Measurements from ENCODE around the gene SNAPC5.
"Not testable (repeated sequence)": the region's sequence is repeated elsewhere in the genome, so short reads cannot be mapped to it uniquely, and the experiment has no call there.

The SNAPC5 gene, protein sequence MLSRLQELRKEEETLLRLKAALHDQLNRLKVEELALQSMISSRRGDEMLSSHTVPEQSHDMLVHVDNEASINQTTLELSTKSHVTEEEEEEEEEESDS

DNA sequence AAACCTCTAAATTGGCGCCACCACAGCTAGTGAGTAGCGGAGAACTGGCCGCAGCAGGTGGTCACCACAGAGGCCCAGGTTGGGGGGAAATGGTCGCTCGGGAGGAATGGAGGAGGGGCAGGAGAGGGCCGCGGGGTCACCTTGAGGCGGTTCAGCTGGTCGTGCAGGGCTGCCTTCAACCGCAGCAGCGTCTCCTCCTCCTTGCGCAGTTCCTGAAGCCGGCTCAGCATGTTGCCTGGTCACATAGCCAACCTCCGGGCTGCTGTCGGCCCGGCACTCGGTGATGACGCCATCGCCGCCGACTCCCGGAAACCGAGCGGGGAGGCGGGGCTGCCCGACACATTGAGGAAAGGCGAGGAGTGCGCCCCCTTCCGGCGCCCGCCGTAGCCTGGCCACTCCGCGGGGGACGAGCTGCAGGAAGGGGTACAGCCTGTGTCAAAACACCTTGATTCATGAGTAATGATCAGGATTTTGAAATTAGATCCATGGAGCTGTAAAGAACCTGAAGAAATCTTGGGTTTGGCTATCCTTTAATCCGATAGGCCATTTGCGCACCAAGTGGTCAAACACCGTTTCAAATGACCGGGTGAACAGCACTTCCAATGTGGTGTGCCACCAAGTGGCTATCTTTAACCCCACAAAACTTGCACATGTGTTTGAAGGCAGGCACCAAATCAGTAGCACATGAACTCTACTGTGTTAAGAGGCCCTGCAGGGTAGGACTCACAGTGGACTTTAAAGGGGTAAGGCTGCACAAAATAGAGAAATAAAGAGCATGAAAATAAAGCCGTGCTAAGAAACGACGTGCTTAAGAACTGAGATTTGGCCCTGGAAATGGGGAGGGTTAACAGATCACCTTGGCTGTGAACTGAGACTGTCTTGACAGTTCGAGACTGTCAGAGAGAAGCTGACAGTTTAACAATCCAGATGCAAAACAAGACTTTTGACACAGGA is at the start of gene SNAPC5:
TSS of gene SNAPC5 (minus strand) at position 261 of the 954 bp plus-strand sequence. CDS start at position 230, 31 bp downstream.
- peak; percentile 96 for DNase-seq

DNA sequence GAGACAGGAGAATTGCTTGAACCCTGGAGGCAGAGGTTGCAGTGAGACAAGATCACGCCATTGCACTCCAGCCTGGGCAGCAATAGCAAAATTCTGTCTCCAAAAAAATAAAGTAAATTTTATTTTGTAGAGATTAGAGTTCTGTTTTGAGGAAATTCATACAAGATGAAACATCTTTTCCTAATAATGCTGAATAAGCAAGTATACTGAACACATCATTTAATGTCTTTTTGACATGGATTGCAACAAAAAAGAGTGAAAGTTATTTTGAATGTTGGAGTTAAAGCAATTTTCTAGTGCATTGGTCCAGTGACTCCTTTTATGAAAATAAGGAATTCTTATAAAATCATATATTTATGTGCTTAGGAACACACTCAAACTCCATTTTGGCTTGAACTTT is 47.7 kb upstream of the SNAPC5 start:
- no peak for DNase-seq

DNA sequence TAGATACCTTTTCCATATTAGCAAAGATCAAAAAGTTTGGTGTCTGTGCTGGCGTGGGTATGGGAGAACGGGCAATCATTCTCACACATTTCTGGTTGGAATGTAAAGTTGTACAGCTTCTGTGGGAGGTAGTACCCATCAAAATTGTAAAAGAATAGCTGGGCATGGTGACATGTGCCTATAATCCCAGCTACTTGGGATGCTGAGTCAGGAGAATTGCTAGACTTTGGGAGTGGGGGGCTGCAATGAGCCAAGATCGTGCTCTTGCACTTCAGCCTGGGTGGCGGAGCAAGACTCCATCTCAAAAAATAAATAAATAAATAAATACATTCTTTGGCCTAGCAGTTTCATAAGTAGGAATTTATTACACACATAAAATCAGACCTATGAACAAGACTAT is 45.3 kb upstream of the SNAPC5 start:
- no peak for DNase-seq

DNA sequence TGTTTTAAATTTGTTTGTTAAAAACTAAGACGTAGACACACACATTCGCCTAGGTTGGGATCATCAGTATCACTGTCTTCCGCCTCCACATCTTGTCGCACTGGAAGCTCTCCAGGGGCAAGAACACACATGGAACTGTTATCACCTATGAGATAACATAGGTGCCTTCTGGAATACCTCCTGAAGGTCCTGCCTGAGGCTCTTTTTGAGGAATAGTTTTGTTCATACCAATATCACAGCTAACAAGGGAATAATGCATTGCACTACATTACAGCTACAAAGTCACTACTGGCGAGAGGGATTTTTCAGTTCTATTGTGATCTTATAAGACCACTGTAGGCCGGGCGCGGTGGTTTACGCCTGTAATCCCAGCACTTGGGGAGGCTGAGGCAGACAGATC is 37.5 kb upstream of the SNAPC5 start:
- DNase-seq = no peak

DNA sequence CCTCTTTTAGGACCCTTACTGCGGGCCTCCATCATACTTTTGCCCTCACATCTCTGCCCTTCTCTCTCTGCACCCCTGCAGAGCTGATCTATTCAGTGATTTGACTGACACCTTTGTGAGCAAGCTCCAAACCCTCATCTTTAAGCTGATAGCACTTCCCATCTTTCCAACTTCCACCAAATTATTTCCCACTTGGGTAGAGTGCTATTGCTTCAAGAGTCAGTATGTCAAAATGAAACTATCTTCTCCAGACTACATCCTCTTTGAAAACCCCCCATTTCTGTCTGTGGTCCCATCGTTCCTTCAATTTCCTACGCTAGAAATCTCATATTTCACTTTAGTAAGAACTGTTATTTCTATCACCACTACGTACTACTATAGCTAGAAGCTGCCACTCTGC is 27.3 kb upstream of the SNAPC5 start:
- DNase-seq = no peak

DNA sequence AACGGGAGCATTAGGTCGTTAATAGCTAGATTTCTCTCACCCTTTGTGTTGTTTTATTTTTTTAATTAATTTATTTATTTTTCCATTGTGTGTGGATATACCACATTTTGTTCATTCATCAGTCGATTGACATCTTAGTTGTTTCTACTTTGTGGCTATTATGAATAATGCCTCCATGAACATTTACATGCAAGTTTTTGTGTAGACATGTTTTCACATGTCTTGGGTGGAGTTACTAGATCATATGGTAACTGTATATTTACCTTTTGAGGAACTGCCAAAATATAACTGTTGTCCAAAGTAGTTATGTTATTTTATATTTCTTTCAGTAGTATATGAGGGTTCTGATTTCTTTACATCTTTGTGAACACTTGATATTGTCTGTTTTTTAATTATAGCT is 26.4 kb upstream of the SNAPC5 start:
- DNase-seq = no peak

DNA sequence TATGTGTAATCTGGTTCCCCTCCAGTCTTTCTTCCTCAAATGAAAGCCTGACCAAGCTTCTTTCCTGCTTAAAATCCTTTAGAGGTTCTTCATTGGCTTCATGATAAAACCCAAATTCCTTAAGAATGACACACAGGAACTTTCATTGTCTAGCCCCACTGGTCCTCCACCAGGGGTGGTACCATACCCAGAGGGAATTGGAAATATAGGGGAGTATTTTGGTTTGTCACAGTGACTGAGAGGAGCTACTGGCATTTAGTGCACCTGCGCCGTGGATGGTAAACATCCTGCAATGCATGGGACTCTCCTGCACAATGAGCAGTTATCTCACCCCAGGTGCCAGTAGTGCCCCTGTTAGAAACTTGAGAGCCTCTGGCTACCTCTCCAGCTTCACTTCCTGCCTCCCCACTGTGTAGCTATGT is 18.4 kb upstream of the SNAPC5 start:
- no peak for DNase-seq

DNA sequence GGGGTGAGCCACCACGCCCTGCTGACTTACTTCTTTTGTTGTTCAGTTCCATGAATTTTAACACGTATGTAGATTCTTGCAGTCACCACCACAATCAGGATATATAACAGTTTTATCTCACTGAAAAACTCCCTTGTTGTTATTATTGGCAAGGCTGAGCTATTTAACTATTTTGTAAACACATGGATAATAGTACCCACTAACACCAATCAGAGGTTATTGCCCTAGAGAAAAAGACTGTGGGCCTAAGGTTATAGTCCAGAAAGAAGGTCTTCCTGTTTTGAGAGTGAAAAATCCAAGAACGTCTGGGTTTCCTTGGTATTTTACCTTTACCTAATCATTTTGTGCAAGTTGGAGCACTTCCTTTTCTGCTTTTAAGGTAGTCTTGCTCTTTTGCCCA is 17.0 kb upstream of the SNAPC5 start:
- no peak for DNase-seq

DNA sequence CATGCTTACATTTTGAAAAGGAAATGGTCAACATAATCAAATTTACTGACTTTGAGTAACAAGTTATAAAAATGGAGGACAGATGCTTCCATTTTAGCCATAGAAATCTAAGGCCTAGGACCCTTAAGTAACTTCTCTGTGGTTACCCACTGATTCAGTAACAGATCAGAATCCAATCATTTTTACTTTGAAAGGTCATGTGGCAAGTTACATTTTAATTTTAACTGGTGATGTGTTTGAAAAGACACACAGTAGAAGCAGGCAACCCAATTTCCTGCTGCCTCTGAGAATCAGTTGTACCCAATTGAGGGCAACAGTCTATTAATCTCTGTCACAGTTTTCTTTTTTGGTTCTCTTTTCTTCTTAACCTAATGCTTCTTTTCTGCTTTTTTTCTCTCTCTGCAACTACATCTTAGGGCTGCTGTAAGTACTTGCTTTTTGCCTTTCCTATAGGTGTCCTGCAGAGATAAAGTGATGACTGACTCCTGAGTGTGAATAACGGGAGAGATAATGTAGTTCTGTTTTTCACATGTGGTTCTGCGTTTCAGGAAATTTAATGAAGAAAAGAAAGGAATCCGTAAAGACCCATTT is 10.8 kb upstream of the SNAPC5 start:
- DNase-seq = no peak

DNA sequence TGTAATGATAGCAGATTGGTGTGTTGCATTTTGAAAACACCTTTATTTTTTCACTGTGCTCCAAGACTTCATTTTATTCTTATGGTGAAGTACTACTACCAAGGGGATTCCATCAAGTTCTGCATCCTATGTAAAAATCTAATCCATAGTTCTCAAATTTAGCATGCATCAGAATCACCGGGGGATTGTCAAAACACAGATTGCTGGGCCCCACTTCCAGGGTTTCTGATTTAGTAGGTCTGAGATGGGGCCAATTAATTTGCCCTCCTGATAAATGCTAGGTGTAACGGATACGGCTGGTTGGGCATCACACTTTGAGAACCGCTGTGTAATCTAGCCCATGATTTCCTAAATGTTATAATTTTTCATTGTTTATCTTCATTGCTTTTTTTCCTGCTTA is 8.3 kb upstream of the SNAPC5 start:
- no peak for DNase-seq

DNA sequence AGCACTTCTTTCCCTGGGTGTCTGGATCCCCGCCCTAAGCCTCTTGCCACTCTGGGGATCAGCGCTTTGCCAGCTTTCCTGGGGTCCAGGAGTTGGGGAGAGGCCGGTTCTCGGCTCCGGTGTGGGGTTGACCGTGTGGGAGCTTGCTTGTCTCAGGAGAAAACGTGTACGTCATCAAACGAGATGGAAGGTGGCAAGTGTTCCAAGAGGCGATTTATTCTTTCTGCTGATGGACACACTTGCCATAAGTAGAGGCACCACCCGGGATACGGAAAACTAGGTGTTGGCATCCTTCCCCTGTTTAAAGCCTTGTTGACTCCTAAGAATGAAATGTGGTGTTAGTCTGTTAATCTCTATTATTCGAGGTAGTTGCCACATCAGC is 7.9 kb upstream of the SNAPC5 start:
- DNase-seq = no peak

DNA sequence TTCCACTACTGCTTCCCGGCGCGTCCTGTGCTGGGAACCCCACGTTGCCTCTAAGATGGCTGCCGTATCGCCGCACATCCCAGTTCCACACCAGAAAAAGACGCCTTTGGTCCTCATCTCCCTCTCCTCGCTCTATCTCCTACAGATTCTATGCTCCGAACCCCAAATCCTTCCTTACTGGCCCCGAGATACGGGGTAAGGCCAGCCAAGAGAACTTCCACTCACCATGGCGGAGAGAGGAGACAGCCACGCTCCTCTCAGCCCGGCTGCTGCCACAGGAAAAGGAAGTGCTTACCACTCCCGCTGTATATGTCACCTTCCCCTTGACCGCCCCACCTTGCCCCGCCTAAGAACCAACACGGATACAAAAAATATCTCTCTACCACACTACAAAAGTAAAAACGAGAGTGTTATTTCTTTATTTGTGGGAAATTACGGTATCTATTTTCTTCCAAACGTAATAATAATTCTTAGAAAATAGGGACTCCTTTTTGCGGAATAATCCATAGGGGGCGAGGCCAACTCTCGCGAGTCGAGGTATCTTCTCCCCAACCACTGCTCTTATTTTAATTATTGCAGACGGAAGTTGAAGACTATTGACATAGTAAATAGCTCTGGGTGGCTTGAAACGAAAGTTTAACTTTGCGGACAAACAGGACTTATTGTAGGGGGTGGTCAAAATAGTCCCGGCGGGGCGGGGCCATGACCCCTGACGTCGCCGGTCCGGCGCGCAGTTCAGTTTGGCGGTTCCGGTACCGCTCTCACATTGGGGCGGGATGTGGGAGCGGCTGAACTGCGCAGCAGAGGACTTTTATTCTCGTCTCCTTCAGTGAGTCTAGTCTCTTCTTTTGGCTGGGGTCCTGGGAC is 7.2 kb upstream of the SNAPC5 start, which contains the start of the genes RPL4 and ZWILCH:
TSS of gene RPL4 (minus strand) at position 293 of the 867 bp plus-strand sequence. CDS start at position 228, 65 bp downstream.
TSS of gene ZWILCH (plus strand) at position 764 of the 867 bp plus-strand sequence. CDS start at position 777, 13 bp downstream.
- peak; percentile 94 for DNase-seq

DNA sequence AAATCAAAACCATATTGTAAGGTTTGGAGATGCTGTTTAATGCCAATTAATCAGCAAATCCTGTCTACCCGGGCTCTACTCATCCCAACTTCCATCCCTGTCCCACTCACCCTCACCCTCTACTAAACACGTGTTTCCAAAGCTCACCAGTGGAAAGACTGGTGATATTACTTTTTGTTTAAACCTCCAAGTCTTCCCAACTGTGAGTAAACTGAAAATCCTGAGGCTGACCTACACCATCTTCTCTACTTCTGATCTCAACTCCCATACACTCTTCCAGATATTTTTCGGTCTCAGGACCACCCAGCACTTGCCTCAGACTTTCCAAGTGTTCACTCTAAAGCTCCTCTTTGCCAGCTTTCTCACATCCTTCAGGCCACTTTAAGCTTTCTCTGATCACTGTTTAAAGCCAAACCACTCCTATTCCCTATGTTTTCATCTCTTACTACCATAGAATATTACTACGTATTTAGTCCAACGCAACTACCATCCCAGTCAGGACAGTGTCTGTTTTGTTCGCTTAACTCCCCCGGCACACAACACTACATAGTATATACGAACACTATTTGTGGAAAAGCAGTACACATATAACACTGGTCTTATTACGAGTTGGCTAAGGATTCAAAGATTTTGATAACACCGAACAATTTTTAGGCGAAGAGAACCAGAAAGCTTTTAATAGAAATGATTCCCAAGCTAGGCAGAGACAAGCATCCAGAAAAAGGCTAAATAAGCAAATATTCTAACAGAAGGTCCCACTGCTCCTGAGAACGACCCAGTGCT is 6.4 kb upstream of the SNAPC5 start:
- DNase-seq = no peak

DNA sequence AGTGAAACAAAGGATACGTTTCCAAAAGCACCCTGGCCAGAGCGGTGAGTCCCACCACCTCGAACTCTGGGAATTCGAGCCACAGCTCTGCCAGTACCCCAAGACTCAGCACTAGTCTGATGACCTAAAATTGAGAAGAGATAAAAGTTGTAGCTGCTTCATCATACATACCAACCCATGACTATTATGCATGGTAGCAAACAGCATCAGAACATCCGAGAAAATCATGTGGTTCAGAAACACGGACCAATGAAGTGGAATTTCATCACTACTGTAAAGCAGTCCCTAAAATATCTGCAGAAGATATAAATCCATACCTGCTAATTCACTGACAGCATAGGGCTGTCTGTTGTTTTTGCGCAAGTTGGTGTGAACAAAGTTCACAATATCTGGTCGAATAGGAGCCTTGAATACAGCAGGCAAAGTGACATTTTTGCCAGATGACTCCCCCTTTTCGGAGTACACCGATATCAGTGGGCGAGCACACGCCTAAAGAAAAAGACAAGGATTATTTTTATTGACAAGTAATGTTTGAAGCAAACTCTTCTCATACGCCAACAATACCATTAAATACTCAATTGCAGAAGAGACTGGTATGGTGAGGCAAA is 5.6 kb upstream of the SNAPC5 start:
- not testable (repeated sequence) for DNase-seq

DNA sequence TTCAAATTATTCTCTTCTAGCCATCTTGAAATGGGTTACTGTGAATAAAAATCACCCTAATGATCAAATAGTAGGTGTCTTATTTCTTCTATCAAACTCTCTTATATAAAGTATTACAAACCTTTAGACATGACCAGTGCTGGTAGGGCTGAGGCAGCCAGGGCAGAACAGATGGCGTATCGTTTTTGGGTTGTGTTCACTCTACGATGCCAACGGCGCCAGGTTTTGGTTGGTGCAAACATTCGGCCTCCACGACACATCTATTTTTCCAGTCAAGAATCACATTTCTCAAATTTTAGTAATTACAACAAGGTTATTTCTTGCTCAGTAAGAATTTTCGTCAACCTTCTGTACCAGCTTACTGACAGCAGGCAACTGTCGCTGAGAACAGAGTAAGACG is 4.9 kb upstream of the SNAPC5 start:
- DNase-seq = no peak

DNA sequence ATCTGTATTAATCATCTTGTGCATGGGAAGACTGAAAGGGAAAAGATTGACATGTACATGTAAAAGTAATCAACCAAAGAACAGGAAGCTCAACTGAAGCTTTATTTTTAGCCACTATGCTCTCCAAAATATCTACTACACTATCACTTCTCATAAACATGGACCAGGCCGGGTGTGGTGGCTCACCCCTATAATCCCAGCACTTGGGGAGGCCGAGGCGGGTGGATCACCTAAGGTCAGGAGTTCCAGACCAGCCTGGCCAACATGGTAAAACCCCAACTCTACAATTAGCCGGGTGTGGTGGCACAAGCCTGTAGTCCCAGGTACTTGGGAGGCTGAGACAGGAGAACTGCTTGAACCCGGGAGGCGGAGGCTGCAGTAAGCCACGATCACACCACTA is 2.8 kb upstream of the SNAPC5 start:
- DNase-seq = not testable (repeated sequence)

DNA sequence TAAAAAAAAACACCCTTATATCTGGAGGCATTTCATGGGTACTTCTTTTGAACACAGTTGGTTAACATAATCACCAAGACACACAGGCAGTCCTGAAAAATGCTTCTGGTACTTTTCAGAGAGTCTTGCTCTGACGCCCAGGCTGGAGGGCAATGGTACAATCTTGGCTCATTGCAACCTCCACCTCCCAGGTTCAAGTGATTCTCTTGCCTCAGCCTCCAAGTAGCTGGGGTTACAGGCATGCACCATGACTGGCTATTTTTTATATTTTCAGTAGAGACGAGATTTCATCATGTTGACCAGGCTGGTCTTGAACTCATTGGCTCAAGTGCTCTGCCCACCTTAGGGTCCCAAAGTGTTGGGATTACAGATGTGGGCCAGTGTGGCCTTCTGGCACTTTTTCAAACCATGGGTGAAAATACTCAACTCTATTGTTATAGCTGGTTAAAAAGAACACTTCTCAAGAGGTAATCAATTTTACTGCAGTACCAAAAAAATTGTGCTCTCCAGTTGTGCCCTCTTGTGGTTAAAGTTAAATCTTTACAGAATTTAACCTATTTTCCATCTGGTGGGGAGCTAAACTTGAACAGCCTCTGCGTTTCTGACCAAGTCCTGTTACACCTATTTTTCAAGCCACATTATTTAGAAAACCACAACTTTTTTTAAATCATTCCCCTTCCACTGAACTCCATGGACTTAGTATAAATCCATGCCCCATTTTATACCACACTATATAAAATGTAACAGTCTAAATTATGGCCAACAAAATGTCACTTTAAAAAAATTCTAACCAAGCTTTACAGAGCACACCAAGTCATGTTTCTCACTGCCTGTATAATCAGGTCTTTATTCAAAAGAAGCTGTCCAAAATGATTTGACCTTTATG is 1.2 kb upstream of the SNAPC5 start:
- DNase-seq = peak; percentile 68

DNA sequence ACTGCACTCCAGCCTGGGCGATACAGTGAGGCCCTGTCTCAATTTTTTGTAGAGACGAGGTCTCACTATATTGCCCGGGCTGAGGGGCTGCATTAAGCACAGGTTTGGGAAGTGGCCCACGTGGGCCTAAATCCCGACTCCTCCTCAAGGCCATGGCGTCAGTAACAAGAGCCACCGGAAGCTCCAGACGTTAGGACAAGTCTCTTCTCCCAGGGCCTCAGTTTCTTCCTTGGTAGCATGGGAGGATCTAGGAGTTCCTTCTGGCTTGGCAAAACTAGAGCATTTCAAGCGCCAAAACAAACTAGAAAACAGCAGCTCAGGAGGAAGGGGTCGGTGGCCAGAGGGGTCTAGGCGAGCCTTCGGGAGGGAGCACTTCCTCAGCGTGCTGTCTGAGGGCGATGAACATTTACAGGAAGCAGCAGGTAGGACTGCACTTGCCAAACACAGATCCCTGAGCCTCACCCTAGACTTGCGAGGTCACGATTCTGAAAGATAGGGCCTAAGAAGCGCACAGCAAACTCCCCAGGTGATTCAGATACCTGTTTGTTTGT is 536 bp downstream of the SNAPC5 start:
- peak; percentile 63 for DNase-seq

DNA sequence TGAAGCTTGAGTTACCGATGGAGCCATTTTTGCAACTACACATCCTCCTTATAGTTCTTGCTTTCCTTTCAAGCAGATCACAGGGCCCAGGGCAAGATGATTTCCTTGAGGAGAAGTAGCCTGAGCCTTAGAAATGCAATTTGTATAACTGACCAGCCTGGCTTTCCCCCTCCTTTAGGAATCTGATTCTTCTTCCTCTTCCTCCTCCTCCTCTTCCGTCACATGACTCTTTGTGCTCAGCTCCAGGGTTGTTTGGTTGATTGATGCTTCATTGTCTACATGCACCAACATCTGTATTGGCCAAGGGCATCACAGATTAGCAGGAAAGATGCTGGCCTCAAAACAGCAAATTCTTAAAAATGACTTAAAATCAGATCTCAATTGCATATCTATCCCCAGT is 3.3 kb downstream of the SNAPC5 start:
- DNase-seq = no peak

DNA sequence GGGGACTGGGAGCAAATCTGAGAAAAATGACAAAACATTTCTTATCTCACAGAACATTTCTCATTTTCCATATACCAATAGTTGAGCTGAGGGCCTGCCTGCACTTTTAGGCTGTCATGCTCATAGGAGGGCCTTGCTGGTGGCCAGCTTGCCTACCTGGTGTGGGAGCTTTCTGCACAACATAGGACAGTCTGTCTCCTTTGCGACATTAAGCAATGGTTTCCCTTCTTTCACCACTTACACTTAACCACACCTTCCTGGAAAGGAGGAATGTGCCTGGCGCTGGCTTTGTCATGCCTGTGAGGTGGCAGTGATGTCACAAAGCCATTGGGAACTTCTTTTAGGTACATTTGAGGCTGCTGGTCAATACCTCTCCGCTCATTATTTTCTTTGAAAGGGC is 5.7 kb downstream of the SNAPC5 start:
- no peak for DNase-seq
